H1 (cell line): ENCODE data around the gene ME1. TPM values are rescaled to one million over a fixed set of nuclear protein-coding genes. Genes with fewer than 3 reads are reported as not detected.
"Not testable (repeated sequence)": the region's sequence is repeated elsewhere in the genome, so short reads cannot be mapped to it uniquely, and the experiment has no call there.

Experiments
- CTCF ChIA-PET: fragments of 300-600 bp; sonication (Branson Sonifier 250); formaldehyde crosslinking; loops from one replicate; lab custom pipeline; 2021; ENCODE audit not compliant: partially characterized antibody; lab: Charles Lee
- POLR2A ChIA-PET: fragments of 300-600 bp; sonication (Branson Sonifier 250); formaldehyde crosslinking; loops from one replicate; lab custom pipeline; 2021; ENCODE audit warnings: inconsistent platforms; ENCODE audit not compliant: partially characterized antibody; lab: Charles Lee
- DNase-seq, 2 experiments: peaks; one replicate each; pipeline versions ENCODE4 v3.0.0 to v3.0.0-alpha.2; 2010 to 2022; ENCODE audit warnings: low spot score in 2 of 2, low read depth in 1 of 2, mixed read lengths in 1 of 2
- FAIRE-seq: peaks from 2 replicates; lab custom pipeline; 2011; peaks lifted over from hg19 to GRCh38; lab: Jason Lieb, UNC
- H2AFZ ChIP-seq: 2 replicates; pipeline ENCODE4 v1.8.1; 2012; ENCODE audit warnings: low read length, inconsistent platforms
- H2AK5ac ChIP-seq: 2 replicates; pipeline ENCODE4 v1.6.1; 2013; ENCODE audit warnings: low read depth, low read length
- H2BK120ac ChIP-seq: replicated peaks from 2 replicates; pipeline ENCODE3; 2013; ENCODE audit warnings: low read depth, low read length, inconsistent platforms
- H2BK12ac ChIP-seq: 2 replicates; pipeline ENCODE4 v1.6.1; 2013; ENCODE audit warnings: low read depth, low read length
- H2BK15ac ChIP-seq: 2 replicates; pipeline ENCODE4 v1.6.1; 2013; ENCODE audit warnings: low read length
- H2BK20ac ChIP-seq: 2 replicates; pipeline ENCODE4 v1.6.1; 2013; ENCODE audit warnings: low read length
- H2BK5ac ChIP-seq: 2 replicates; pipeline ENCODE4 v1.6.1; 2013; ENCODE audit warnings: low read depth, low read length
- H3K14ac ChIP-seq: 2 replicates; pipeline ENCODE4 v1.6.1; 2013; ENCODE audit warnings: inconsistent platforms; ENCODE audit not compliant: insufficient read length
- H3K18ac ChIP-seq: 2 replicates; pipeline ENCODE4 v1.6.1; 2013; ENCODE audit warnings: low read length; ENCODE audit errors: extremely low read depth
- H3K23ac ChIP-seq: 2 replicates; pipeline ENCODE4 v1.6.1; 2013; ENCODE audit warnings: inconsistent platforms; ENCODE audit not compliant: insufficient read length
- H3K23me2 ChIP-seq: 2 replicates; pipeline ENCODE4 v1.6.1; 2013; ENCODE audit warnings: low read depth, low read length
- H3K27ac ChIP-seq: 2 replicates; pipeline ENCODE4 v1.6.1; 2011; ENCODE audit warnings: low read depth, low read length, inconsistent platforms
- H3K27me3 ChIP-seq, 4 experiments: replicated peaks in 1 of 4; 1 replicate in 1 of 4; 2 replicates in 3 of 4; pipeline versions ENCODE4 v1.6.1 to v1.8.1; 2011 to 2013; ENCODE audit warnings: low read length in 3 of 4, mild to moderate bottlenecking in 3 of 4, inconsistent platforms in 2 of 4, mixed read lengths in 2 of 4, moderate library complexity in 1 of 4; ENCODE audit not compliant: control insufficient read depth in 3 of 4, insufficient read depth in 3 of 4; ENCODE audit errors: extremely low read depth in 1 of 4
- H3K36me3 ChIP-seq, 4 experiments: 2 replicates each; pipeline versions ENCODE4 v1.6.1 to v1.8.1; 2011 to 2013; ENCODE audit warnings: mild to moderate bottlenecking in 4 of 4, low read length in 3 of 4, moderate library complexity in 2 of 4, control low read depth in 1 of 4, inconsistent platforms in 1 of 4; ENCODE audit not compliant: insufficient read depth in 4 of 4, control insufficient read depth in 2 of 4
- H3K4ac ChIP-seq: replicated peaks from 2 replicates; pipeline ENCODE3; 2013; ENCODE audit warnings: low read length, low read depth, mixed read lengths, inconsistent platforms; ENCODE audit not compliant: insufficient read length
- H3K4me1 ChIP-seq, 4 experiments: replicated peaks in 1 of 4; 1 replicate in 1 of 4; 2 replicates in 3 of 4; pipeline versions ENCODE4 v1.6.1 to v1.8.1; 2011 to 2013; ENCODE audit warnings: low read length in 3 of 4, inconsistent platforms in 2 of 4, mixed read lengths in 1 of 4; ENCODE audit not compliant: insufficient read depth in 4 of 4, control insufficient read depth in 3 of 4
- H3K4me2 ChIP-seq, 2 experiments: 2 replicates each; pipeline versions ENCODE4 v1.6.1 to v1.8.1; 2011 to 2013; ENCODE audit warnings: low read depth in 2 of 2, low read length in 2 of 2, control low read depth in 1 of 2, inconsistent platforms in 1 of 2, mild to moderate bottlenecking in 1 of 2; ENCODE audit not compliant: insufficient read depth in 1 of 2
- H3K4me3 ChIP-seq, 4 experiments: fragments of 200-600, 300-600 bp in 1 of 4; sonication (generic), shearing (Covaris generic), sonication (Bioruptor Twin) in 1 of 4; 2 replicates each; pipeline versions ENCODE4 v1.5.1 to v1.8.1; 2011 to 2016; ENCODE audit warnings: low read length in 4 of 4, low read depth in 3 of 4, control low read depth in 2 of 4, inconsistent platforms in 2 of 4, mild to moderate bottlenecking in 2 of 4, mixed read lengths in 1 of 4, moderate library complexity in 1 of 4; ENCODE audit not compliant: insufficient read depth in 2 of 4; ENCODE audit errors: extremely low read depth in 1 of 4
- H3K56ac ChIP-seq: replicated peaks from 2 replicates; pipeline ENCODE3; 2013; ENCODE audit warnings: low read depth, mild to moderate bottlenecking, mixed read lengths, low read length, inconsistent platforms; ENCODE audit not compliant: insufficient read length
- H3K79me1 ChIP-seq: 2 replicates; pipeline ENCODE4 v1.6.1; 2013; ENCODE audit warnings: low read depth, low read length, control low read depth
- H3K79me2 ChIP-seq, 2 experiments: 2 replicates each; pipeline versions ENCODE4 v1.6.1 to v1.8.1; 2012 to 2013; ENCODE audit warnings: low read length in 2 of 2, mild to moderate bottlenecking in 2 of 2, inconsistent platforms in 1 of 2; ENCODE audit not compliant: insufficient read depth in 2 of 2, control insufficient read depth in 1 of 2
- H3K9ac ChIP-seq, 4 experiments: replicated peaks in 1 of 4; 1 replicate in 1 of 4; 2 replicates in 3 of 4; pipeline versions ENCODE4 v1.6.1 to v1.8.1; 2011 to 2013; ENCODE audit warnings: low read depth in 3 of 4, low read length in 3 of 4, control low read depth in 2 of 4, mild to moderate bottlenecking in 2 of 4, moderate library complexity in 2 of 4, inconsistent platforms in 1 of 4; ENCODE audit errors: extremely low read depth in 1 of 4
- H3K9me3 ChIP-seq, 2 experiments: 2 replicates each; pipeline versions ENCODE4 v1.6.1 to v1.8.1; 2012 to 2013; ENCODE audit warnings: mild to moderate bottlenecking in 2 of 2, moderate library complexity in 2 of 2, control low read depth in 1 of 2, inconsistent platforms in 1 of 2, low read depth in 1 of 2, low read length in 1 of 2, mixed read lengths in 1 of 2; ENCODE audit not compliant: insufficient read depth in 2 of 2
- H4K20me1 ChIP-seq, 2 experiments: replicated peaks in 1 of 2; 2 replicates each; pipeline versions ENCODE3 to v1.8.1; 2011 to 2013; ENCODE audit warnings: inconsistent platforms in 2 of 2, low read length in 2 of 2, mild to moderate bottlenecking in 1 of 2; ENCODE audit not compliant: insufficient read depth in 2 of 2, control insufficient read depth in 1 of 2
- H4K5ac ChIP-seq: 2 replicates; pipeline ENCODE4 v1.6.1; 2013; ENCODE audit warnings: low read length, low read depth, mixed read lengths, inconsistent platforms; ENCODE audit not compliant: insufficient read length
- H4K8ac ChIP-seq: 2 replicates; pipeline ENCODE4 v1.8.0; 2013; ENCODE audit warnings: mild to moderate bottlenecking, moderate library complexity, low read length, inconsistent platforms; ENCODE audit not compliant: insufficient read depth; ENCODE audit errors: extremely low read depth
- H4K91ac ChIP-seq: replicated peaks from 2 replicates; pipeline ENCODE3; 2013; ENCODE audit warnings: low read length, mixed read lengths, inconsistent platforms; ENCODE audit not compliant: insufficient read length
- CTBP2 ChIP-seq: IDR thresholded peaks from 2 replicates; pipeline ENCODE4 v1.7.0; 2011; ENCODE audit warnings: borderline replicate concordance, mild to moderate bottlenecking, moderate library complexity, mixed read lengths, low read length; ENCODE audit not compliant: insufficient read depth, insufficient read length
- KDM4A ChIP-seq: IDR thresholded peaks from one replicate; pipeline ENCODE4 v1.7.1; 2012; ENCODE audit warnings: low read depth, mild to moderate bottlenecking, moderate library complexity, low read length, inconsistent platforms; ENCODE audit not compliant: severe bottlenecking
- WGBS, 2 experiments: shearing (Covaris generic) in 1 of 2; methylation state at CpG; one replicate each; pipeline versions ENCODE4 v1.1.6 to v1.1.7; 2013 to 2015; ENCODE audit warnings: low lambda C conversion rate in 2 of 2, mixed read lengths in 2 of 2, inconsistent platforms in 1 of 2, low coverage in 1 of 2, missing lambda C conversion rate in 1 of 2; ENCODE audit not compliant: insufficient replicate concordance in 2 of 2, insufficient coverage in 1 of 2, insufficient read length in 1 of 2; ENCODE audit errors: extremely low coverage in 1 of 2, missing lambda C conversion rate in 1 of 2; 5-methylcytosine and 5-hydroxymethylcytosine counted together
- polyA plus RNA-seq, 7 experiments: library from polyadenylated mRNA; depleted of rRNA in 3 of 7; stranded (reverse) in 5 of 7; unstranded in 2 of 7; fragments of >200 nt in 5 of 7; fragments of 200-250 nt in 2 of 7; gene quantifications; 1 replicate in 5 of 7; 2 replicates in 1 of 7; 4 replicates in 1 of 7; pipeline versions ENCODE4 v1.2.1 to v1.2.3, GENCODE V29; 2011 to 2013; ENCODE audit warnings: missing spikeins in 2 of 7, mixed read lengths in 2 of 7
- total RNA-seq: library from RNA; stranded (reverse); fragmentation: NEBNext Ultra II Directional; extraction: Animal tissue kit (Norgen Biotek cat#: 25700); gene quantifications from 2 replicates; pipeline ENCODE4 v1.2.1, GENCODE V29; 2021

The ME1 gene
- total and polyA plus RNA-seq, 2 of the 8 experiments (the other 6 are each of a cell fraction or from before 2014, with no cell fraction given), result 1.3 to 3.9 TPM

DNA sequence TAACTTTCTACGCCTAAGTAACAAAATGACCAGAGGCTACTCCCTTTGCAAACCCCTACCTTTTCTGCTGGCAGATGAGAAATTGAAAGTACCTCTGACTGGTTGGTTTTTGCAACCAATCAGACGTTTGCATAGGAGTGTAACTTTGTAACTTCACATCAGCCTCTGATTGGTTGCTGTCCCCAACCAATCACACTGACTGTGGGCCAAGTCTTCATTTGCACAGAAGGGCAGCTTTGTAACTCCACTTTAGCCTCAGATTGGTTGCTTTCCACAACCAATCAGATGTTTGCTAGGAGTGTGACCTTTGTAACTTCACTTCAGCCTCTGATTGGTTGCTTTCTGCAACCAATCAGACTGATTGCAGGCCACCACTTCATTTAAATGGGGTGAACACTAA is 89.1 kb downstream of the ME1 start (continued):
- TF ChIP-seq KDM4A (no peak), CTBP2 (no peak)

DNA sequence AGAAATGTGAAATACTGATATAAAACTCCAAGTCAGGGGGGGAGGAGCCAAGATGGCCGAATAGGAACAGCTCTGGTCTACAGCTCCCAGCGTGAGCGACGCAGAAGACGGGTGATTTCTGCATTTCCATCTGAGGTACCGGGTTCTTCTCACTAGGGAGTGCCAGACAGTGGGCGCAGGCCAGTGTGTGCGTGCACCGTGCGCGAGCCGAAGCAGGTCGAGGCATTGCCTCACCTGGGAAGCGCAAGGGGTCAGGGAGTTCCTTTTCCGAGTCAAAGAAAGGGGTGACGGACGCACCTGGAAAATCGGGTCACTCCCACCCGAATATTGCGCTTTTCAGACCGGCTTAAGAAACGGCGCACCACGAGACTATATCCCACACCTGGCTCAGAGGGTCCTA is 96.9 kb downstream of the ME1 start:
- H3K27ac ChIP-seq, H3K4ac ChIP-seq, H4K91ac ChIP-seq, H3K79me1 ChIP-seq, H2BK20ac ChIP-seq, H4K8ac ChIP-seq, H3K23ac ChIP-seq, H3K36me3 ChIP-seq, H3K4me2 ChIP-seq, H3K56ac ChIP-seq, H3K4me3 ChIP-seq, CTCF ChIA-PET, H2AFZ ChIP-seq, H2BK5ac ChIP-seq, FAIRE-seq, H2BK120ac ChIP-seq, H4K20me1 ChIP-seq, H3K27me3 ChIP-seq, H2BK12ac ChIP-seq, H3K14ac ChIP-seq, H4K5ac ChIP-seq, H3K79me2 ChIP-seq, H3K23me2 ChIP-seq, H2AK5ac ChIP-seq, H3K9me3 ChIP-seq, DNase-seq, H2BK15ac ChIP-seq, H3K4me1 ChIP-seq, H3K9ac ChIP-seq, POLR2A ChIA-PET, H3K18ac ChIP-seq: not testable (repeated sequence)
- 92% methylated on average over 6 of the region's 24 CpGs; no CpG with 5 or more reads in 1 of the 2 experiments for WGBS, 2 experiments
